ENCODE measurements around the gene RGS5. TPM values are rescaled to one million over a fixed set of nuclear protein-coding genes. Genes with fewer than 3 reads are reported as not detected.

The RGS5 gene
- total RNA-seq, 5 donors from 2014 or later (not counting 1 experiment from before 2014, with no cell fraction given): 1.9 to 4.5 (median 3.4) TPM

DNA sequence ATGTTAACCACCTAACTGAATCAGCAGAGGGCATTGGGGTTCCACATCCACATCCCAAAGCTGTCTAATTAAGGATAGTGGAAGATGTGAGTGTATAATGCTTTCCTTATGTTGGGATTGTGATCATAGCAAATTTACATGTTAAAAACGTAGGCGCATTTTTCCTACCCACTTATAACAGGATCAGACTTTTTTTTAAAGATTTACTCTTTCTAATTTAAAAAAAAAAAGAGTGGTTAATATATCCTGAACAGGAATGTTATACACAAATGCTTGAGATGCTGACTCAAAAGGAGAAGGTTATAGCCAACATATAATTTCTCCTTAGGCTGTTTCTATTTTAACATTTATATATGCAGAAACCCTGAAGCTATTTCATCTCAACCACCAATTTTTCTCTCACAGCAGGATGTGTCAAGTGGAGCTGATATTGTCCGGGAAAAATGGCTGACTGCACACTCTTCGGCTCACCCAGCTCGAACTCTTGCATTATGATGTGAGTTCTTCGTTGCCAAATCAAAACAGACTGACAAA lies 40.3 kb downstream of the RGS5 start:
- ChIA-PET CTCF (interaction anchor here (0.5 to 0.6 kb wide), 2 partner anchors 181 to 548 kb away, joined by 3 to 18 read pairs; no protein-coding TSS in a partner anchor), POLR2A (no interaction called here)
- ATAC-seq (replicated peaks in 1 of 4) (no peak), DNase-seq (no peak)
- no peaks in the 10 kb centered on the region for H3K27me3 ChIP-seq (replicated peaks in 1 of 2; ENCODE audit: control insufficient read depth in 2 of 2, extremely low read depth in 1 of 2, insufficient read depth in 2 of 2, low read length in 1 of 2)
- no peaks in the 10 kb centered on the region for H3K4me1 Mint-ChIP-seq
- peaks cover 6 to 9% (median 6%) of the 10 kb centered on the region in 3 donors for H3K9me3 Mint-ChIP-seq
- no peaks in the 10 kb centered on the region for H3K9me3 ChIP-seq
- H3K27ac ChIP-seq (ENCODE audit: low read length): no peak overlapping the region
- WGBS (ENCODE audit: insufficient coverage): 100% methylated on average over 4 of the region's 6 CpGs
- H3K27ac Mint-ChIP-seq: no peak overlapping the region
- H3K27me3 Mint-ChIP-seq: no peaks in the 10 kb centered on the region
- no peak overlapping the region for H3K4me3 Mint-ChIP-seq
- H3K36me3 ChIP-seq (ENCODE audit: control insufficient read depth in 2 of 2, extremely low read depth in 1 of 2, insufficient read depth in 1 of 2, low read length in 1 of 2): no peaks in the 10 kb centered on the region
- no peaks in the 10 kb centered on the region for H3K4me1 ChIP-seq (ENCODE audit: control insufficient read depth in 1 of 2, extremely low read depth in 1 of 2, insufficient read depth in 2 of 2, low read length in 2 of 2)
- no peak overlapping the region for H3K4me3 ChIP-seq (ENCODE audit: control insufficient read depth in 1 of 2, extremely low read depth in 1 of 2, low read length in 1 of 2)
- H3K36me3 Mint-ChIP-seq: peaks cover 4% of the 10 kb centered on the region

DNA sequence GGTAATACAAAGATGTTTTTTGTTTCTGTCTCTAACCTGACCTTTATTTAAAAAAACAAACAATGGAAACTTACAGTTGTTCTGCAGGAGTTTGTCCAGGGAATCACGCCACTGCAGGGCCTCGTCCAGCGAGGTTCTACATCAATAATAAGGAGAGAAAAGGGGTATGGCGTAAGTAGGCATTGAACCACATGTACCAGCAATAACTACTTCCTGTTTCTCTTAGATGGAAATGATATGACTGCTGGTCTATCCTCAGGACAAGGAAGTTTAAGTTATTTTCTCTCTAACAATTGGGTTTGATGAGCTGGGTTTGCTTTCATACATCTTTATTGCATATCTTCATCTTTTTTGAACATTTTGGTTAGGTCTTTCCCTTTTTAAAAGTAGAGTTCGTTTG lies 40.9 kb downstream of the RGS5 start:
- Histone ChIP-seq H3K27me3 (replicated peaks in 1 of 2; ENCODE audit: control insufficient read depth in 2 of 2, extremely low read depth in 1 of 2, insufficient read depth in 2 of 2, low read length in 1 of 2) (no peaks in the 10 kb centered on the region), H3K4me3 (ENCODE audit: control insufficient read depth in 1 of 2, extremely low read depth in 1 of 2, low read length in 1 of 2) (no peak overlapping the region), H3K9me3 (no peaks in the 10 kb centered on the region), H3K4me1 (ENCODE audit: control insufficient read depth in 1 of 2, extremely low read depth in 1 of 2, insufficient read depth in 2 of 2, low read length in 2 of 2) (no peaks in the 10 kb centered on the region), H3K27ac (ENCODE audit: low read length) (no peak overlapping the region), H3K36me3 (ENCODE audit: control insufficient read depth in 2 of 2, extremely low read depth in 1 of 2, insufficient read depth in 1 of 2, low read length in 1 of 2) (no peaks in the 10 kb centered on the region)
- Mint-ChIP-seq H3K4me3 (no peak overlapping the region), H3K27me3 (no peaks in the 10 kb centered on the region), H3K36me3 (peaks cover 4% of the 10 kb centered on the region), H3K4me1 (no peaks in the 10 kb centered on the region), H3K9me3 (peaks cover 6 to 9% (median 6%) of the 10 kb centered on the region in 3 donors), H3K27ac (no peak overlapping the region)
- DNase-seq (no peak), ATAC-seq (replicated peaks in 1 of 4) (no peak)
- ChIA-PET CTCF (interaction anchor here in 1 of 2 donors (0.5 kb wide), 1 partner anchor 548 kb away, joined by 3 read pairs; no protein-coding TSS in a partner anchor), POLR2A (no interaction called here)
- WGBS (ENCODE audit: insufficient coverage): no CpG with 5 or more reads among the region's 5 CpGs

DNA sequence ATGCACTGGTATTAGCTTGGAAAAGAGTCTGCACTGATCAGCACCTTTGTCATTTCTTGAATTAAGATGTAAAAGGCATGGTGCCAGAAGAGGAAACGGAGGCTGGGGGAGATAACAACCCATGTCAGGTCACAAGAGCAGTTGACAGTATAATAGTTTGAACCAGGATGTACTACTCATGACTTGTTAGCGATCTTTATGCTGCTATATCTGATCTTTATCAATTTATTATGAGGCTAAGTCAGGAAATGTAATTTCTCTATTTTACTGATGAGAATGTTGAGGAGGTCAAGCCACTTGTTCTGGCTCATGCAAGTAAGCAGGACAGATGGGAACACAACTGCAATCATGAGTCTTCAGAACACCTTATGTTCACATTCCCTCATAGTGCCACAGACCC lies 41.4 kb downstream of the RGS5 start:
- ATAC-seq (replicated peaks in 1 of 4) (no peak), DNase-seq (no peak)
- peaks cover 6 to 9% (median 6%) of the 10 kb centered on the region in 3 donors for H3K9me3 Mint-ChIP-seq
- H3K27me3 Mint-ChIP-seq: no peaks in the 10 kb centered on the region
- peaks cover 4% of the 10 kb centered on the region for H3K36me3 Mint-ChIP-seq
- H3K4me1 ChIP-seq (ENCODE audit: control insufficient read depth in 1 of 2, extremely low read depth in 1 of 2, insufficient read depth in 2 of 2, low read length in 2 of 2): no peaks in the 10 kb centered on the region
- no peak overlapping the region for H3K4me3 ChIP-seq (ENCODE audit: control insufficient read depth in 1 of 2, extremely low read depth in 1 of 2, low read length in 1 of 2)
- 86% methylated on average over 1 of the region's 2 CpGs for WGBS (ENCODE audit: insufficient coverage)
- H3K27ac Mint-ChIP-seq: no peak overlapping the region
- no peaks in the 10 kb centered on the region for H3K36me3 ChIP-seq (ENCODE audit: control insufficient read depth in 2 of 2, extremely low read depth in 1 of 2, insufficient read depth in 1 of 2, low read length in 1 of 2)
- ChIA-PET CTCF (no interaction called here), POLR2A (no interaction called here)
- H3K9me3 ChIP-seq: no peaks in the 10 kb centered on the region
- H3K27ac ChIP-seq (ENCODE audit: low read length): no peak overlapping the region
- no peaks in the 10 kb centered on the region for H3K27me3 ChIP-seq (replicated peaks in 1 of 2; ENCODE audit: control insufficient read depth in 2 of 2, extremely low read depth in 1 of 2, insufficient read depth in 2 of 2, low read length in 1 of 2)
- no peak overlapping the region for H3K4me3 Mint-ChIP-seq
- no peaks in the 10 kb centered on the region for H3K4me1 Mint-ChIP-seq

DNA sequence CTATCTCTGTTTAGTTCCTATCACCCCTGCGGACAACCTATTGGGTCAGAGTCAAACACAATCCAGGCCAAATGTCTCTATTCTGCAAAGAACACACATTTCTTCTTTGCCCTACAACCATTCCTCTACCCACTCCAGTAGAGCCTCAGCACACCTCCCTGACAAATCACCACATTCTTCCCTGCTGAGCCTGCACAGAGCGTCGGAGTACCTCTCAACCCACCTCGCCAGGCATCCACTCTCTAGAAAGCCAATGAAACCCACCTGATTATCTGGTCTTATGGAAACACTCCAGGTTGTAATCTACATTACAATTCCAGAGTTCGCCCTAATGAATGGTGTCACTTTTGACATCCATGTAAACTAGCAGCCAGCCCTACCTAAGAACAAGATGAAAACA lies 47.1 kb downstream of the RGS5 start:
- ChIA-PET CTCF (no interaction called here), POLR2A (no interaction called here)
- DNase-seq: no peak

DNA sequence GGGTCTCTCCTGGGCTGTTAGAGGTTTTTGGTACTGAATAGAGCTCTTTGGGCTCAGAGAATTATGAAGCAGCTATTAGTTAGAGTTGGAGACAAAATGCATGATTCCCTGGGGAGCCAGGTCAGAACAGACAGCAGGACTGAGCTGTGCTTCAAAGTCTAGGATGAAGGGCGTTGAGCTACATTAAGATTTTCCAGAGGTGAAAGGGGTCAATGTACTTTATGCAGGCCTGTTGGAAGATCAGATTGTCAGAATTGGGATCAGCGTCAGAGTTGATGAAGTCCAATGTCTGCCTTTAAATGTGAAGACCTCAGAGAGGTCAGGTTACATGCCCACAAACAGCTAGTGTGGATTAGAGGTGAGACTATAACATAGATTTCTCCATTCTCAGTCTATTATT lies 53.8 kb downstream of the RGS5 start:
- POLR2A ChIA-PET: no interaction called here
- H3K4me1 ChIP-seq (ENCODE audit: control insufficient read depth in 1 of 2, extremely low read depth in 1 of 2, insufficient read depth in 2 of 2, low read length in 2 of 2): no peaks in the 10 kb centered on the region
- H3K9me3 ChIP-seq: no peaks in the 10 kb centered on the region
- H3K36me3 ChIP-seq (ENCODE audit: control insufficient read depth in 2 of 2, extremely low read depth in 1 of 2, insufficient read depth in 1 of 2, low read length in 1 of 2): no peaks in the 10 kb centered on the region
- H3K4me1 Mint-ChIP-seq: no peaks in the 10 kb centered on the region
- H3K4me3 Mint-ChIP-seq: no peak overlapping the region
- ATAC-seq (replicated peaks in 1 of 4): no peak
- no peaks in the 10 kb centered on the region for H3K27me3 ChIP-seq (replicated peaks in 1 of 2; ENCODE audit: control insufficient read depth in 2 of 2, extremely low read depth in 1 of 2, insufficient read depth in 2 of 2, low read length in 1 of 2)
- CTCF ChIA-PET: no interaction called here
- no peak overlapping the region for H3K27ac Mint-ChIP-seq
- 89% methylated on average over 2 of the region's 2 CpGs for WGBS (ENCODE audit: insufficient coverage)
- H3K9me3 Mint-ChIP-seq: no peaks in the 10 kb centered on the region
- no peaks in the 10 kb centered on the region for H3K36me3 Mint-ChIP-seq
- H3K27me3 Mint-ChIP-seq: no peaks in the 10 kb centered on the region
- no peak overlapping the region for H3K4me3 ChIP-seq (ENCODE audit: control insufficient read depth in 1 of 2, extremely low read depth in 1 of 2, low read length in 1 of 2)
- DNase-seq: no peak
- no peak overlapping the region for H3K27ac ChIP-seq (ENCODE audit: low read length)

More for the DNA sequence above, 47.1 kb downstream of the RGS5 start:
- no peaks in the 10 kb centered on the region for H3K27me3 ChIP-seq (replicated peaks in 1 of 2; ENCODE audit: control insufficient read depth in 2 of 2, extremely low read depth in 1 of 2, insufficient read depth in 2 of 2, low read length in 1 of 2)
- WGBS (ENCODE audit: insufficient coverage): 94% methylated on average over 5 of the region's 5 CpGs
- H3K4me3 Mint-ChIP-seq: no peak overlapping the region
- H3K4me1 ChIP-seq (ENCODE audit: control insufficient read depth in 1 of 2, extremely low read depth in 1 of 2, insufficient read depth in 2 of 2, low read length in 2 of 2): no peaks in the 10 kb centered on the region
- no peaks in the 10 kb centered on the region for H3K9me3 ChIP-seq
- no peak overlapping the region for H3K27ac ChIP-seq (ENCODE audit: low read length)
- H3K36me3 Mint-ChIP-seq: peaks cover 4% of the 10 kb centered on the region
- no peaks in the 10 kb centered on the region for H3K36me3 ChIP-seq (ENCODE audit: control insufficient read depth in 2 of 2, extremely low read depth in 1 of 2, insufficient read depth in 1 of 2, low read length in 1 of 2)
- no peak overlapping the region for H3K27ac Mint-ChIP-seq
- no peaks in the 10 kb centered on the region for H3K4me1 Mint-ChIP-seq
- no peak overlapping the region for H3K4me3 ChIP-seq (ENCODE audit: control insufficient read depth in 1 of 2, extremely low read depth in 1 of 2, low read length in 1 of 2)
- H3K27me3 Mint-ChIP-seq: no peaks in the 10 kb centered on the region
- ATAC-seq (replicated peaks in 1 of 4): no peak
- H3K9me3 Mint-ChIP-seq: peaks cover 6 to 9% (median 6%) of the 10 kb centered on the region in 3 donors

DNA sequence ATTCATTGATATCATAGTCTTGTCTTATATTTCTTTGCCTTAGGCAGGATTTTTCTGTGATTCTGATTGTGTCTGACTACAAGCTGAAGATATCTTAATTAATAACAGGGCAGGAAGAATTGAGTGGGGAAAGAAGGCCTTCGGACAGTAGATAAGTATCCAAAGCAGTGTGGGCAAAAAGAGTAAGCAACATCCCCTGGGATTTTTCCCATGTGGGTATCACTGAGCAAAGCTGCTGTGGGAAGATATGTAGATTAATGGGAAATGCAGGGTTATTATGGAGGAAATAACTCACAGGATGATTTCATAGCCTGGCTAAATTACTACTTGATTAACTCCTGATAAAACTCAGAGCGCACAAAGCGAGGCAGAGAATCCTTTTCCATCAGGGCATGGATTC lies 55.7 kb downstream of the RGS5 start:
- Mint-ChIP-seq H3K4me1 (no peaks in the 10 kb centered on the region), H3K4me3 (no peak overlapping the region), H3K36me3 (no peaks in the 10 kb centered on the region), H3K27me3 (no peaks in the 10 kb centered on the region), H3K27ac (no peak overlapping the region), H3K9me3 (no peaks in the 10 kb centered on the region)
- ATAC-seq (replicated peaks in 1 of 4) (no peak), DNase-seq (no peak)
- Histone ChIP-seq H3K4me3 (ENCODE audit: control insufficient read depth in 1 of 2, extremely low read depth in 1 of 2, low read length in 1 of 2) (no peak overlapping the region), H3K27ac (ENCODE audit: low read length) (no peak overlapping the region), H3K27me3 (replicated peaks in 1 of 2; ENCODE audit: control insufficient read depth in 2 of 2, extremely low read depth in 1 of 2, insufficient read depth in 2 of 2, low read length in 1 of 2) (no peaks in the 10 kb centered on the region), H3K9me3 (no peaks in the 10 kb centered on the region), H3K36me3 (ENCODE audit: control insufficient read depth in 2 of 2, extremely low read depth in 1 of 2, insufficient read depth in 1 of 2, low read length in 1 of 2) (no peaks in the 10 kb centered on the region), H3K4me1 (ENCODE audit: control insufficient read depth in 1 of 2, extremely low read depth in 1 of 2, insufficient read depth in 2 of 2, low read length in 2 of 2) (no peaks in the 10 kb centered on the region)
- ChIA-PET POLR2A (no interaction called here), CTCF (no interaction called here)
- WGBS (ENCODE audit: insufficient coverage): 85% methylated on average over 2 of the region's 3 CpGs

DNA sequence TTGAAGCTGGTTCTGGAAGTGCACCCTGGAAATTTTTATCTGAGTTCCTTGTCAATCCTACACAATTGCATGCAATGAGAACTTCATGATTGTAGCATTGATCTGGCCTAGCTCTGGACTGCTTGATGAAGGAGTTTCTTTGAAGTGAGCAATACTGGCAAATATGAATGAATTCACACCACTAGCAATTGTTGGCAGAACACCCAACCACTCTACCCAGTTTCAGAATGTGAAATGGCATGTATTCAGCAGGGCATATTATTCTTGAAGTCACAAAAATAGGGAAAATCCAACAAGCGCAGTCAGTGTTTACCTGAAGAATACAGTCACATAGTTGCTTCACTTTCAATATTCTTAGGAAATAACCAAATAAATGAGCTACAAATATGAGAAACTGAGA lies 57.3 kb downstream of the RGS5 start:
- Histone ChIP-seq H3K9me3 (no peaks in the 10 kb centered on the region), H3K4me3 (ENCODE audit: control insufficient read depth in 1 of 2, extremely low read depth in 1 of 2, low read length in 1 of 2) (no peak overlapping the region), H3K36me3 (ENCODE audit: control insufficient read depth in 2 of 2, extremely low read depth in 1 of 2, insufficient read depth in 1 of 2, low read length in 1 of 2) (no peaks in the 10 kb centered on the region), H3K27ac (ENCODE audit: low read length) (no peak overlapping the region), H3K4me1 (ENCODE audit: control insufficient read depth in 1 of 2, extremely low read depth in 1 of 2, insufficient read depth in 2 of 2, low read length in 2 of 2) (no peaks in the 10 kb centered on the region), H3K27me3 (replicated peaks in 1 of 2; ENCODE audit: control insufficient read depth in 2 of 2, extremely low read depth in 1 of 2, insufficient read depth in 2 of 2, low read length in 1 of 2) (no peaks in the 10 kb centered on the region)
- CTCF ChIA-PET: no interaction called here
- POLR2A ChIA-PET: no interaction called here
- no CpG with 5 or more reads among the region's 1 CpG for WGBS (ENCODE audit: insufficient coverage)
- no peaks in the 10 kb centered on the region for H3K9me3 Mint-ChIP-seq
- H3K36me3 Mint-ChIP-seq: no peaks in the 10 kb centered on the region
- no peaks in the 10 kb centered on the region for H3K27me3 Mint-ChIP-seq
- H3K27ac Mint-ChIP-seq: no peak overlapping the region
- H3K4me3 Mint-ChIP-seq: no peak overlapping the region
- no peaks in the 10 kb centered on the region for H3K4me1 Mint-ChIP-seq
- DNase-seq: no peak
- ATAC-seq (replicated peaks in 1 of 4): no peak
